Stimulated activated CD4-positive, alpha-beta T cell treated with anti-CD3 and anti-CD28 coated beads, Interleukin-1b, Interleukin-23, amount 100 ng/mL, for 4 hours (primary cell): ENCODE results near the gene MBTPS1.
A peak's percentile ranks its signal among the peaks of the same experiment; 100 is the strongest.

Experiments
- DNase-seq, 2 donors: peaks; one replicate each; pipeline ENCODE4 v3.0.0-alpha.2; 2020; ENCODE audit warnings: low read depth in 2 of 2

MBTPS1 gene

DNA sequence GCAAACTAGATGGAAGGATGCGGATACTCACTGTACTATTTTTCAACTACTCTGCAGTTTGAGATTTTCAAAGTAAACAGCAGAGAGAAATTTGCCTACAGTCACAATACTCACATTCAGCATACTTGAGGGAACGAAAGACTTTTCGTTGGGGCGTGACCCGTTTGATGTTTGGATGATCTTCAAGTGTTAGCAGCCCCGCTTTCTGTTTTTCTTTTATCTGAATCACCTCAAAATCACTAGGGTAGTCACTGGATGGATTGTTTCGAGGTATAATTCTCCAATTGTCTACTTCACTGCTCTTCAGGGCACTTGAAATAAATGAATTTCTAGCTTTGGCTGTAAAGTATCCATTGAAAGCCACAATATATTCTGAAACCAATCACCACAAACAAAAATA is 17.8 kb downstream of the MBTPS1 start:
- DNase-seq, result no peak

DNA sequence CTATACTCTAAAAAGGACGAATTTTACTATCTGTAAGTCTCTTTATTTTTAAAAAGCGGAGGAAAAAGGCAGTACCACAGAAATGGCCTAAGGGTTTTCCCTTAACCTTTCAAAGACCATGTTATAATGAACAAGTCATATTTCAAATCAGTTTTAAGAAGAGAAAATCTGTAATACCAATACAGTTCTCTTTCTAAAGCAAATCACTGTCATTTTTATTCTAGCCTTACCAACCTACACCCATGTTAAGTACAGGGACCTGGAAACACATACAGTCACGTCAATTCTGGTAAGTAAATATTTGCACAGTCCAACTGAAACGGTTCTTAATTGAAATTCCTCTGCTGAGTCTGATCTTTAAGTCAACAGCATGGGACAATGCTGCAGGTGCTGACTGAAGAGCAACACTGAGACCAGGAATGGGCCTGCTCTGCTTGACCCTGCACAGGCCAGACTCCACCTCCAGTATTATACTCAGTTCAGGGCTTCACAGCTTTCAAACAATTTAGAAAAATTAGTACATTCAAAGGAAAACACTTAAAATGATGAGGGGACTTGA is 20.2 kb downstream of the MBTPS1 start:
- DNase-seq, result no peak

- no peak for DNase-seq
Observed at GRCh38 chr16:84095466-84095865, 21.3 kb downstream of the MBTPS1 start.

DNA sequence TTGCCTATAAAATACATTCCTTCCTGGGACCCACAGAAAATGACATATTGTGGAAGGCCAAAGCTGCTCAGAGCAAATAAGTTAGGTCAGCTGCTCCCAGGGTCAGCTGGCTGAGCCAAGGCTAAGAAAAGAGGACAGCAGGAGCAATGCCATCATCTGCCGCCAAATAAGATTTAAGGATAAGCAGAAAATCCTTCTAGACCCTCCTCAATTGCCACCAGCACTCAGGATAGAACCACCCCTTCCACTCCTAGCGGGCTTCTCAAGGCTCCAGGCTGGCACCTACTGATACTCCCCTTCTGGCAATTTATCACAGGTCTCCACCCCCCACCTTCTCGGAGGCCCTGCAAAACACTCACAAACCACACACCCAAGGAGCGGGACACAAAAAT is 22.9 kb downstream of the MBTPS1 start:
- DNase-seq, result no peak

- DNase-seq, result no peak
Observed at GRCh38 chr16:84093120-84093878, 23.4 kb downstream of the MBTPS1 start.

DNA sequence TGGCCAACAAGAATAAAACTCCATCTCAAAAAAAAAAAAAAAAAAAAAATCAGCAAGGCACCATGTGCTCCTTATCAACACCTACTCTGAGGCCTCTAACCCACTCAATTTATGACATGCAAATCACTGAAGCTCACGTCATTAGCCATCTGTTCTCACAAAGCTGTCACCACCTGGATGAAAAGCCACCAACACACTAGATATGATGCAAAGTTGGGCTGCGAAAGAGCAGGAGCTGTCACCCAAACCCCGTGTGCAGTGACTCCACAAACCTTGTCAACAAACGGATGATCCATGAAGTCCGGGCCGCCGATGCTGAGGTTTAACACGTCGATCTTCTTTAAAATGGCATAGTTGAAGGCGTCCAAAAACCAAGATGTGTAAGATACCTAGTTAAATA is 25.3 kb downstream of the MBTPS1 start:
- no peak for DNase-seq

DNA sequence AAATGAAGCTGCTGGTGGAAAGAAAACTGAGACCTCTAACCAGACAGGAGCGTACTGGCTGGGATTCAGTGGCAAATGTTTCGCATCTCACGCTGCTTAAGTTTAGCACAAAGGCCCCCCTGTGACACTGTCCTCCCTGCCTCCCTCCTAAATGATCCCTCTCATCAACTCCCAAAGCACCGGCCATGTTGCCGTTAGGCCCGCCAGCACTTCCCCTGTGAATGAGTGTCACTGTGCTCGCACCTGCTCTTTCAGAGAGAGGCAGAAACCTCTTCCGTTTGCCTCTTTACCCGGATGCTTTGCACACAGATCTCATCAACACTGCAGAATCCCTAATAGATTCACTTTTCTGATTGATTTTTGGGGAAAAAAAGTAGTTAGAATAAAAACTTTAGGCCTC is 26.5 kb downstream of the MBTPS1 start:
- DNase-seq, result no peak

DNA sequence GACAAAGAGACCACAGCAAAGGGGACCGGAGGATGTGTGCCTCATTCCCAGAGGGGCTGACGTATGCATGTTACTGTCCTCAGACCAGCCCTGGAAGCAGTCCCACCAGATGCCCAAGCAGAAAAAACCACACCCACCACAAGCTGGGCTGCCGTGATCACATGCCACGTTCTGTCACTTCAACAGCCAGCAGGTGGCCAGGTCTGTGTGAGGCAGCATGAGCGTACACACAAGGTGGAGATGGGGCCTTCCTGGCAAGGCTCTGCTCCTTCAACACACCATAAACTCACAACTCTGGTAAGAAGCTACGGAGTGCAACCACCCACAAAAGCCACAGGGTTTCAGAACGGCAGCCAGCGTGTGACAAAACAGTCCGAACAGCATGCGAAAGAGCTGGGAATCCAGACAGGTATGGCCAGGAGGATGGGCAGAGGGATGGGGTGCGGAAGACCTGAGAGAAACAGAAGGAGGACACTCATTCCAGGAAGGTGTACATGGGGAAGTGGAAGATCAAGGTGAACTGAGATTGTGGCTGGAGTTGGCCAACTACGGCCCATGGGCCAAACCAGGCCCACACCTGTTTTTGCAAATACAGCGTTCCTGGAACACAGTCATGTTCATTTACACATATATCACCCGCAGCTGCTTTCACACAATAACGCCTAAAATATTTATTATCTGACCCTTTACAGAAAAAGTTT is 27.9 kb downstream of the MBTPS1 start:
- DNase-seq, result peak; percentile 12 to 22

- DNase-seq, result no peak
Observed at GRCh38 chr16:84087466-84088151, 29.1 kb downstream of the MBTPS1 start.

DNA sequence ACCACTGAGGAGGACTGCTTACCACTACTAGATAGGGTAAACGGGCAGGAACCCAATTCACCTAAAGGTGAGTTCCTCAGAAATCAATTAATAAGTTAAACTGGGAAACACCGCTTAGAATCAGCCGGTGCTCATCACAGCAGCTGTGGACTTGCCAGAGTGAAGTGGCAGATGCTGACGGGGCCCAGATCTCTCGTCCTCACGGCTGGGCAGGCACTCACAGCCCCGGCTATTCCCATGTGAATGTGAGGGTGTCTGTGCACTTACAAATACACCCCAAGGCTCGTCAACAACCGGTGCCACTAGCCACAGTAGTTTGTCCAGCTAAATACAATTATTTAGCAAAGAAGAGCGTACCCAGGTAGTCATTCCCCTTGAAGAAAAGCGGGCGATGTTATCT is 29.7 kb downstream of the MBTPS1 start:
- DNase-seq, result no peak

- DNase-seq, result no peak
Observed at GRCh38 chr16:84086341-84086740, 30.4 kb downstream of the MBTPS1 start.

GRCh38 chr16:84085773-84086172 is 31.0 kb downstream of the MBTPS1 start:
- no peak for DNase-seq

DNA sequence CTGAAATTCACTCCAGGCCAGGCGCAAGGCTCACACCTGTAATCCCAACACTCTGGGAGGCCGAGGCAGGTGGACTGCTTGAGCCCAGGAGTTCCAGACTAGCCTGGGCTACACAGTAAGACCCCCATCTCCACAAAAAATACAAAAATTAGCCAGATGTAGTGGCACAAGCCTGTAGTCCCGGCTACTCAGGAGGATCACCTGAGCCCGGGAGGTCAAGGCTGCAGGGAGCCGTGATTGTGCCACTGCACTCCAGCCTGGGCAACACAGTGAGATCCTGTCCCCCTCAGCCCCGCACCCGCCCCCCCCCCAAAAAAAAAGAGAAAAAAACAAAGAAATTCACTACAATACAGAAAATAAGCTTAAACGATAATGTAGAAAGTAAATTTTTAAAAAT is 31.5 kb downstream of the MBTPS1 start:
- no peak for DNase-seq

GRCh38 chr16:84084570-84085270 is 32.0 kb downstream of the MBTPS1 start:
- peak; percentile 34 to 59 for DNase-seq

GRCh38 chr16:84082835-84083569 is 33.7 kb downstream of the MBTPS1 start:
- DNase-seq, result no peak

GRCh38 chr16:84082110-84082509 is 34.6 kb downstream of the MBTPS1 start:
- no peak for DNase-seq

GRCh38 chr16:84081446-84081989 is 35.2 kb downstream of the MBTPS1 start:
- no peak for DNase-seq

DNA sequence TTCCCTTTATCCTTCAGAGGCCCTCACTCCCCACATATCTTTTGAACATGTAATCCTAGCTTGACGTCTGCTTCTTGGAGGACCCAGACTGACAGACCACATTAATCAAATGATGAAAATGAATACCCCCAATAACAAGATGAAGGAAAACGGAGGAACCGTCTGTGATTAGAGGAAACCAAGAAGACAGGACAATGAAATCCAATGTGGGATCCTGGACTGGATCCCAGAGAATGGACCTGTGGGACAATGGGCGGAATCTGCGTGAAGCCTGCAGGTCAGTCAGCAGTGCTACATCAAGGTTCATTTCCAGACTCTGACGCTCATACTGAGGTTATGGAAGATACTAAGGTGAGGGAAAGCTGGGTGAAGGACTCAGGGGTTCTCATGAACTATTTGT is 35.9 kb downstream of the MBTPS1 start:
- no peak for DNase-seq

GRCh38 chr16:84080378-84080777 is 36.4 kb downstream of the MBTPS1 start:
- no peak for DNase-seq

GRCh38 chr16:84079664-84080063 is 37.1 kb downstream of the MBTPS1 start:
- DNase-seq, result no peak

GRCh38 chr16:84075376-84075775 is 41.4 kb downstream of the MBTPS1 start:
- no peak for DNase-seq
